Chondrocyte (in vitro differentiated cells): Measurements from ENCODE around the gene LILRB2. TPM values are rescaled to one million over a fixed set of nuclear protein-coding genes. Genes with fewer than 3 reads are reported as not detected.

Experiments
- DNase-seq: peaks from one replicate; pipeline ENCODE4 v3.0.0; 2021; ENCODE audit warnings: mixed read lengths, low spot score
- H3K27ac Mint-ChIP-seq: one replicate; pipeline ENCODE4 v1.8.0; 2021; ENCODE audit warnings: mild to moderate bottlenecking, moderate library complexity, mixed read lengths; ENCODE audit not compliant: unreplicated experiment
- H3K27me3 Mint-ChIP-seq: 2 replicates; pipeline ENCODE4 v1.8.0; 2021; ENCODE audit warnings: low read depth, mixed read lengths
- H3K36me3 Mint-ChIP-seq: 2 replicates; pipeline ENCODE4 v1.8.0; 2021; ENCODE audit warnings: low read depth, mixed read lengths
- H3K4me1 Mint-ChIP-seq: 2 replicates; pipeline ENCODE4 v1.8.0; 2021; ENCODE audit warnings: low read depth, mild to moderate bottlenecking, mixed read lengths
- H3K4me3 Mint-ChIP-seq: one replicate; pipeline ENCODE4 v1.8.0; 2021; ENCODE audit warnings: mild to moderate bottlenecking, moderate library complexity, mixed read lengths; ENCODE audit not compliant: unreplicated experiment
- H3K9me3 Mint-ChIP-seq: 2 replicates; pipeline ENCODE4 v1.8.0; 2021; ENCODE audit warnings: low read depth, mixed read lengths
- total RNA-seq: library from RNA; stranded (reverse); gene quantifications from 3 replicates; pipeline ENCODE4 v1.2.1, GENCODE V29; 2021
- TF ChIP-seq, protein P1 (sequence below): fragments of 200-600 bp; sonication (generic); IDR thresholded peaks from 2 replicates; pipeline ENCODE4 v1.5.0; 2021; ENCODE audit warnings: antibody characterized with exemption, mild to moderate bottlenecking, moderate library complexity

The LILRB2 gene
- total RNA-seq, 1 donor from 2014 or later: not detected

DNA sequence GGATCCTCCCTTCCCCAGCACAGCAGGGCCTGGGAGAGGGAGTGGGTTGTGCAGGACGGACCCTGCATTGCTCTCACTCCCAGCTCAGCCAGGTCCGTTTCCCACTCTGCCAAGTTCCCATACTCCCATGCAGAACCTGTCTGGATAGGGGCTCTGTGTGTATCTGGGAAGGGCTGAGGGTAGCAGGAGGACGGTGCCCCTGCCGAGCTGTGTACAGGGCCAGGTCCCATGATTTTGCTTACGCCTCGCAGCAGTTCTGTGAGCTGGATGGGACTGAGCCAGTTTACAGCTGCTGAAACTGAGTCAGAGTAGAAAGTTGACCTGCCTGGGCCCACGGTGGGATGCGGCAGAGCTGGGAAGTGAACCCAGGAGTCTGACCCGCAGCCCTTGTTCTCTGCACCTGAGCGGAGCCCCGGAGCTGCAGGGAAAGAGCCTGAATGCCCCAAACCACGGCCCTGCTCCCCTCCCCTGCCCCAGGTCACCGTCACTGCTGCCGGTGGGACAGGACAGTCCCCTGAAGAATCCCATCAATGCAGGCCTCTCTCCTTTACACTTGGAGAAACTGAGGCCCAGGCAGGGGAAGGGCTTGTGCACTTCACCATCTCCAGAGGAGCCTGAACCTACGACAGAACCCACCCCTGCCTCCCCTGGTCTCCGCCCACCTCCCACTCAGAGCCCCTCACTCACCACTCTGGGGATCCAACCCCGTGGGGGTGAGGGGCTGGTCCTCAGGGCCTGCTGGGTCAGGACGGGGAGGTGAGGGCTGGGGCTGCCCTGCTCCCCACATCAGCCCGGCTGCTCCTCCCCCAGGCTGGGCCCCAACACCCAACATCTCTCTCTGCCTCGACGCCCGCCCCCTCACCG, 27.3 kb downstream of the LILRB2 start:
- H3K27me3 Mint-ChIP-seq: peaks cover 25% of the 10 kb centered on the region

GRCh38 chr19:54252845-54253244, 28.1 kb downstream of the LILRB2 start:
- H3K27ac Mint-ChIP-seq: no peak overlapping the region

More for the DNA sequence above, 27.3 kb downstream of the LILRB2 start:
- peak; percentile 79 for DNase-seq
- Mint-ChIP-seq H3K4me1 (no peaks in the 10 kb centered on the region), H3K27ac (no peak overlapping the region), H3K36me3 (no peaks in the 10 kb centered on the region), H3K9me3 (no peaks in the 10 kb centered on the region), H3K4me3 (no peak overlapping the region)
- TF ChIP-seq, protein P1, sequence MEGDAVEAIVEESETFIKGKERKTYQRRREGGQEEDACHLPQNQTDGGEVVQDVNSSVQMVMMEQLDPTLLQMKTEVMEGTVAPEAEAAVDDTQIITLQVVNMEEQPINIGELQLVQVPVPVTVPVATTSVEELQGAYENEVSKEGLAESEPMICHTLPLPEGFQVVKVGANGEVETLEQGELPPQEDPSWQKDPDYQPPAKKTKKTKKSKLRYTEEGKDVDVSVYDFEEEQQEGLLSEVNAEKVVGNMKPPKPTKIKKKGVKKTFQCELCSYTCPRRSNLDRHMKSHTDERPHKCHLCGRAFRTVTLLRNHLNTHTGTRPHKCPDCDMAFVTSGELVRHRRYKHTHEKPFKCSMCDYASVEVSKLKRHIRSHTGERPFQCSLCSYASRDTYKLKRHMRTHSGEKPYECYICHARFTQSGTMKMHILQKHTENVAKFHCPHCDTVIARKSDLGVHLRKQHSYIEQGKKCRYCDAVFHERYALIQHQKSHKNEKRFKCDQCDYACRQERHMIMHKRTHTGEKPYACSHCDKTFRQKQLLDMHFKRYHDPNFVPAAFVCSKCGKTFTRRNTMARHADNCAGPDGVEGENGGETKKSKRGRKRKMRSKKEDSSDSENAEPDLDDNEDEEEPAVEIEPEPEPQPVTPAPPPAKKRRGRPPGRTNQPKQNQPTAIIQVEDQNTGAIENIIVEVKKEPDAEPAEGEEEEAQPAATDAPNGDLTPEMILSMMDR: no peak

DNA sequence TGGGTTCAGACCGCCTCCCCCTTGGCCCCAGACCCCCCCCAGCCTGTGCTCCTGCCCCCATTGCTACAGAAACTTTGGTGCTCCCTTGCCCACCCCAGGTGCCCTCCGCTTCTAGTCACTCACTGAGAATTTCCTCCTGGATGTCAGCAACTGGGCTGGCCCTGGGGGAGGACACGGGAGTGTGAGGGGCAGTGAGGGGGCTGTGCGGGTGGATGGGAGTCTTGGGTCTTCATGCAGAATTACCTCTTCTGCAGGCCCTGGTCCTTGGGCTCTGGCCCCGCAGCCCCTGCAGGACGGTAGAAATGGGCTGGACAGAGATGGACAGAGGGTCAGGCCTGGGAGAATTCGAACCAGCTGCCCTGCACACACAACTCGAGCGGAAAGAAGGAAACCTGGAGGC, 28.7 kb downstream of the LILRB2 start:
- DNase-seq: peak; percentile 82
- TF ChIP-seq, protein P1: no peak
- H3K36me3 Mint-ChIP-seq: no peaks in the 10 kb centered on the region

More at GRCh38 chr19:54252845-54253244, 28.1 kb downstream of the LILRB2 start:
- Mint-ChIP-seq H3K36me3 (no peaks in the 10 kb centered on the region), H3K4me3 (no peak overlapping the region), H3K9me3 (no peaks in the 10 kb centered on the region), H3K4me1 (peaks cover 1% of the 10 kb centered on the region), H3K27me3 (peaks cover 25% of the 10 kb centered on the region)
- peak; percentile 49 for DNase-seq
- TF ChIP-seq, protein P1: no peak

GRCh38 chr19:54248016-54248601, 32.8 kb downstream of the LILRB2 start:
- H3K27me3 Mint-ChIP-seq: peaks cover 15% of the 10 kb centered on the region
- TF ChIP-seq, protein P1: no peak
- H3K4me3 Mint-ChIP-seq: no peak overlapping the region
- DNase-seq: no peak
- peaks cover 3% of the 10 kb centered on the region for H3K4me1 Mint-ChIP-seq
- no peaks in the 10 kb centered on the region for H3K9me3 Mint-ChIP-seq
- H3K27ac Mint-ChIP-seq: no peak overlapping the region
- H3K36me3 Mint-ChIP-seq: no peaks in the 10 kb centered on the region

More for the DNA sequence above, 28.7 kb downstream of the LILRB2 start:
- no peaks in the 10 kb centered on the region for H3K9me3 Mint-ChIP-seq
- H3K4me3 Mint-ChIP-seq: no peak overlapping the region
- peaks cover 22% of the 10 kb centered on the region for H3K27me3 Mint-ChIP-seq
- H3K4me1 Mint-ChIP-seq: peaks cover 3% of the 10 kb centered on the region
- H3K27ac Mint-ChIP-seq: no peak overlapping the region

DNA sequence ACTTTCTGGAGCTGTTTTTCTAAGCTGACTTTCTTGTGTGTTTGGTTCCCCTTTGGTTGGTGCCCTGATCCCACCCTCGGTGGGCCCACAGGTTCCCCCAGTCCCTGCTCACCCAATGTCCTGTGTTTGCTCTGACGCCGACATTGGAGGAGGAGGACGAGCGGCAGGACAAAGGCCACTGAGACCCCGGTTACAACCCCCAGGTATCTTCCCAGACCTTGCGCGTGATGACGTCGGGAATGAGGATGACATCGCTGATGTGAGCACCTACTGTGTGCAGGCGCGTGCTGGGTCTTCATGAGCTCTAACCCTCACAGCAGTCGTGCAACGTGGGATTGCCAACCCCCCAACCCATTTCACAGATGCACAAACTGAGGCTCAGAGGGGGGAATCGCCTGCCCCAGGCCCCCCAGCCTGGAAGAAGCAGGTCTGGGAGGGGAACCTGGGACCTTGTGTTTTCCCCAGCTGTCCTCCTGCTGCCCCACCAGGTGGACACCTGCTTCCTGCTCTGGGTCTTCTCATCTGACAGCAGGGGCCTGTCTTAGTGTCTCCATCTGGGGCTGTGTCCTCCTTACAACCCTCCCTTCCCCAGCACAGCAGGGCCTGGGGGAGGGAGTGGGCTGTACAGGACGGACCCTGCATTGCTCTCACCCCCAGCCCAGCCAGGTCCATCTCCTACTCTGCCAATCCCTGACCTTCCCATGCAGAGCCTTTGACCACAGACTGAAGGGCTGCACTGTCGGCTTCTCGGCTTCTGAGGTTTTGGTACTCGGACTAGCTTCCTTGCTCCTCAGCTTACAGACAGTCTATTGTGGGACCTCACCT, 33.6 kb downstream of the LILRB2 start:
- TF ChIP-seq, protein P1: no peak
- peak; percentile 59 for DNase-seq
- Mint-ChIP-seq H3K27ac (no peak overlapping the region), H3K36me3 (no peaks in the 10 kb centered on the region), H3K4me3 (no peak overlapping the region), H3K27me3 (peaks cover 14% of the 10 kb centered on the region), H3K9me3 (no peaks in the 10 kb centered on the region), H3K4me1 (peaks cover 3% of the 10 kb centered on the region)
